Stomach (tissue), 4 donors: ENCODE measurements around the gene TBC1D10A.

ENCODE experiments used
- CTCF ChIP-seq, 7 experiments: fragments of 450-650 bp in 4 of 7; fragments of 200-600 bp in 3 of 7; sonication (generic) in 3 of 7; IDR thresholded peaks; one replicate each; pipeline ENCODE4 v1.5.1; 2016 to 2019; ENCODE audit warnings: antibody characterized with exemption in 7 of 7, control low read depth in 2 of 7, mild to moderate bottlenecking in 1 of 7
- EP300 ChIP-seq: sonication (generic); formaldehyde crosslinking; IDR thresholded peaks from one replicate; pipeline ENCODE4 v1.6.1; 2017; ENCODE audit warnings: antibody characterized with exemption
- POLR2A ChIP-seq, 4 donors: fragments of 450-650 bp; IDR thresholded peaks; one replicate each; pipeline ENCODE4 v1.6.1; 2016; ENCODE audit warnings: antibody characterized with exemption in 4 of 4, control low read depth in 2 of 4, mild to moderate bottlenecking in 1 of 4, moderate library complexity in 1 of 4
- POLR2AphosphoS5 ChIP-seq, 3 donors: sonication (generic); formaldehyde crosslinking; IDR thresholded peaks; one replicate each; pipeline ENCODE4 v1.6.1; 2016; ENCODE audit warnings: antibody characterized with exemption in 3 of 3

GRCh38 chr22:30321461-30321860 lies 5.3 kb downstream of the TBC1D10A start:
- TF ChIP-seq CTCF (IDR thresholded peaks at IDR 0.05) (no peak), POLR2AphosphoS5 (IDR thresholded peaks at IDR 0.05) (no peak), POLR2A (IDR thresholded peaks at IDR 0.05) (no peak), EP300 (no peak)
